ENCODE results near the gene HMGN3.

DNA sequence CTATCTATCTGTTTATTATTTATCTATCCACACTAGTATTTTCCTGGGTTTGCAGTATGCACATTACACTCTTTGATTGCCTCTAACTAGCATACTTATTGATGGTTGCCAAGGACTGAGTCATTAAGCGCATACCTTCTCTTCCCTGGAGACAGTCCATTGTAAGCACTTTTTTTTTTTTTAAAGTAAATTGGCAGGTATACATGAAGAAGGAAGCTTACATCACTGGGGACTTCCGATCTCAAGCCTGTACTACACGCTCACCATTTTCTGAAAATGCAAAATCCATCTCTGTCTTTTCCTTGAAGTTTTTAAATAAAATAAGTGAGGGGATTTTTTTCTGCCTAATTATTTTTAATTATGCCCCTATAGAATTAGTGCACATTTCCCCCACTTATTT is 63.5 kb downstream of the HMGN3 start:
- TF ChIP-seq ZNF274 (IDR thresholded peaks at IDR 0.05; ENCODE audit: low read depth, low read length) (no peak), YY1 (IDR thresholded peaks at IDR 0.05; ENCODE audit: insufficient read depth, insufficient read length) (no peak), SUZ12 (IDR thresholded peaks at IDR 0.05; ENCODE audit: extremely low read depth, insufficient read depth, insufficient read length) (no peak)

Measured in NT2/D1 (cell line).